NOMO-1 (cell line): ENCODE results near the gene GRHL1.
"Not testable (repeated sequence)": the region's sequence is repeated elsewhere in the genome, so short reads cannot be mapped to it uniquely, and the experiment has no call there.

Experiments
- DNase-seq, 2 experiments: peaks; one replicate each; lab custom pipeline; 2025; ENCODE audit not compliant: unreplicated experiment in 2 of 2; lab: John Stamatoyannopoulos, UW

GRHL1 gene

GRCh38 chr2:9951522-9952285 is at the start of gene GRHL1:
TSS of gene GRHL1 (plus strand) at chr2:9951693. CDS start at chr2:9951834, 141 bp downstream.
- DNase-seq, result peak; percentile 71 to 92

GRCh38 chr2:9905413-9905812 is 46.1 kb upstream of the GRHL1 start:
- no peak for DNase-seq

GRCh38 chr2:9907402-9907801 is 44.1 kb upstream of the GRHL1 start:
- no peak for DNase-seq

GRCh38 chr2:9908639-9909038 is 42.9 kb upstream of the GRHL1 start:
- no peak for DNase-seq

GRCh38 chr2:9909106-9909505 is 42.4 kb upstream of the GRHL1 start:
- no peak for DNase-seq

- no peak for DNase-seq
Measured at GRCh38 chr2:9910699-9911098, 40.8 kb upstream of the GRHL1 start.

GRCh38 chr2:9912468-9912867 is 39.0 kb upstream of the GRHL1 start:
- DNase-seq, result no peak

- no peak for DNase-seq
Measured at GRCh38 chr2:9914384-9915065, 37.0 kb upstream of the GRHL1 start.

GRCh38 chr2:9918275-9918674 is 33.2 kb upstream of the GRHL1 start:
- no peak for DNase-seq

GRCh38 chr2:9919512-9919911 is 32.0 kb upstream of the GRHL1 start:
- no peak for DNase-seq

- not testable (repeated sequence) for DNase-seq
Measured at GRCh38 chr2:9927020-9927419, 24.5 kb upstream of the GRHL1 start.

GRCh38 chr2:9937258-9937657 is 14.2 kb upstream of the GRHL1 start:
- no peak for DNase-seq

- DNase-seq, result no peak
Measured at GRCh38 chr2:9937968-9938367, 13.5 kb upstream of the GRHL1 start.

GRCh38 chr2:9939587-9940485 is 11.7 kb upstream of the GRHL1 start:
- no peak for DNase-seq

- no peak for DNase-seq
Measured at GRCh38 chr2:9941196-9941995, 10.1 kb upstream of the GRHL1 start.

- no peak for DNase-seq
Measured at GRCh38 chr2:9941996-9942390, 9.5 kb upstream of the GRHL1 start.

GRCh38 chr2:9944330-9944758 is 7.1 kb upstream of the GRHL1 start:
- DNase-seq, result no peak

GRCh38 chr2:9945596-9945995 is 5.9 kb upstream of the GRHL1 start:
- DNase-seq, result no peak

- no peak for DNase-seq
Measured at GRCh38 chr2:9946076-9946475, 5.4 kb upstream of the GRHL1 start.

- no peak for DNase-seq
Measured at GRCh38 chr2:9946818-9947217, 4.7 kb upstream of the GRHL1 start.
